Calu3 (cell line): ENCODE data around the gene ADGRD1. TPM values are rescaled to one million over a fixed set of nuclear protein-coding genes. Genes with fewer than 3 reads are reported as not detected.

Experiments used
- BruUV-seq: library from RNA; stranded (reverse); fragments of 400-500 nt; replicated peaks from 2 replicates; lab custom pipeline; 2021; lab: Mats Ljungman, UMichigan
- CTCF ChIA-PET: fragments of 300-600 bp; sonication (Branson Sonifier 250); formaldehyde crosslinking; loops from one replicate; lab custom pipeline; 2022; ENCODE audit warnings: antibody characterized with exemption; lab: Charles Lee
- DNase-seq: peaks from one replicate; pipeline ENCODE4 v3.0.0; 2022
- H3K27ac Mint-ChIP-seq: one replicate; pipeline ENCODE4 v1.8.0; 2022; ENCODE audit warnings: mixed read lengths; ENCODE audit not compliant: unreplicated experiment
- H3K27me3 Mint-ChIP-seq: one replicate; pipeline ENCODE4 v1.8.0; 2022; ENCODE audit warnings: mixed read lengths; ENCODE audit not compliant: unreplicated experiment
- H3K36me3 Mint-ChIP-seq: one replicate; pipeline ENCODE4 v1.8.0; 2022; ENCODE audit warnings: mild to moderate bottlenecking, moderate library complexity, mixed read lengths; ENCODE audit not compliant: insufficient read depth, unreplicated experiment
- H3K4me1 Mint-ChIP-seq: one replicate; pipeline ENCODE4 v1.8.0; 2022; ENCODE audit warnings: mild to moderate bottlenecking, low read depth, mixed read lengths; ENCODE audit not compliant: unreplicated experiment
- H3K4me3 Mint-ChIP-seq: one replicate; pipeline ENCODE4 v1.8.0; 2022; ENCODE audit warnings: mild to moderate bottlenecking, low read depth, moderate library complexity, mixed read lengths; ENCODE audit not compliant: unreplicated experiment
- H3K9me3 Mint-ChIP-seq: one replicate; pipeline ENCODE4 v1.8.0; 2022; ENCODE audit warnings: low read depth, mixed read lengths; ENCODE audit not compliant: unreplicated experiment
- intact Hi-C: fragments of 100-400 bp; cut with micrococcal nuclease; formaldehyde crosslinking; loops from one replicate; pipeline ENCODE4 v1.10.0; 2022; ENCODE audit not compliant: unreplicated experiment
- total RNA-seq: library from RNA; stranded (reverse); gene quantifications from 2 replicates; pipeline ENCODE4 v1.2.3, GENCODE V29; 2022
- TF ChIP-seq, protein P1 (sequence below): fragments of 200-600 bp; IDR thresholded peaks from one replicate; pipeline ENCODE4 v1.8.0; 2022; ENCODE audit warnings: antibody characterized with exemption; ENCODE audit not compliant: unreplicated experiment

Gene ADGRD1
- total RNA-seq, 1 experiment from 2014 or later: not detected

DNA sequence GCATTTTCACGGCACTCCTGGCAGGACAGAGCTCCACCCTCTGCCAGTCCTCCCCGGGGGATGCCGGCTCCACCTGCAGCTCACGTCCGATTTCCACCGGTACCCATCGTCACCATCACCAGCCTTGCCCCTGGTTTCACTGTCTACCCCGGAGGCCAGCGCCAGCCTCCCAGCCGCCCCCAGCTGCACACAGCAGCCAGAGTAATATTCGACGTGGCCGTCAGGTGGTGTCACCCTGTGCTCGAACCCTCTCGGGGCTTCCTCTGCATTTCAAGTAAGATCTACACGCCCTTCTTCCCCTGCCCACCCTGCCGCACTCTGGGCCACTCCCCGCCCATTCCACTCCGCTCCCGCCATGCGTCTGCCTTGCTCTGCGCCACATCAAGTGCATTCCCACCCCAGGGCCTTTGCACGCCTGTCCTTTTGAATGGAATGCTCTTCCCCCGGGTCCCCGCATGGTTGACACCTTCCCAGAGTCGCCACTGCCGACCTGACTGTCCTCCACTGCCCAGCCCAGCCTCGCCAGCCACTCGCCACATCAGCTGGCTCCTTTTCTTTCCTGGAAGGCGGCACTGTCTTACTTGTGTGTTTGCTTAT lies 80.3 kb downstream of the ADGRD1 start:
- Mint-ChIP-seq H3K27me3 (peaks cover 43% of the 10 kb centered on the region), H3K9me3 (peaks cover 19% of the 10 kb centered on the region), H3K4me1 (no peaks in the 10 kb centered on the region), H3K4me3 (no peak overlapping the region), H3K36me3 (peaks cover 5% of the 10 kb centered on the region), H3K27ac (no peak overlapping the region)
- CTCF ChIA-PET: interaction anchor here (0.5 kb wide), 1 partner anchor 14 kb away, joined by 10 read pairs; no protein-coding TSS in a partner anchor
- TF ChIP-seq, protein P1, sequence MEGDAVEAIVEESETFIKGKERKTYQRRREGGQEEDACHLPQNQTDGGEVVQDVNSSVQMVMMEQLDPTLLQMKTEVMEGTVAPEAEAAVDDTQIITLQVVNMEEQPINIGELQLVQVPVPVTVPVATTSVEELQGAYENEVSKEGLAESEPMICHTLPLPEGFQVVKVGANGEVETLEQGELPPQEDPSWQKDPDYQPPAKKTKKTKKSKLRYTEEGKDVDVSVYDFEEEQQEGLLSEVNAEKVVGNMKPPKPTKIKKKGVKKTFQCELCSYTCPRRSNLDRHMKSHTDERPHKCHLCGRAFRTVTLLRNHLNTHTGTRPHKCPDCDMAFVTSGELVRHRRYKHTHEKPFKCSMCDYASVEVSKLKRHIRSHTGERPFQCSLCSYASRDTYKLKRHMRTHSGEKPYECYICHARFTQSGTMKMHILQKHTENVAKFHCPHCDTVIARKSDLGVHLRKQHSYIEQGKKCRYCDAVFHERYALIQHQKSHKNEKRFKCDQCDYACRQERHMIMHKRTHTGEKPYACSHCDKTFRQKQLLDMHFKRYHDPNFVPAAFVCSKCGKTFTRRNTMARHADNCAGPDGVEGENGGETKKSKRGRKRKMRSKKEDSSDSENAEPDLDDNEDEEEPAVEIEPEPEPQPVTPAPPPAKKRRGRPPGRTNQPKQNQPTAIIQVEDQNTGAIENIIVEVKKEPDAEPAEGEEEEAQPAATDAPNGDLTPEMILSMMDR: no peak
- DNase-seq: no peak
- intact Hi-C loops: no loop called here
- no TSS peak for BruUV-seq

DNA sequence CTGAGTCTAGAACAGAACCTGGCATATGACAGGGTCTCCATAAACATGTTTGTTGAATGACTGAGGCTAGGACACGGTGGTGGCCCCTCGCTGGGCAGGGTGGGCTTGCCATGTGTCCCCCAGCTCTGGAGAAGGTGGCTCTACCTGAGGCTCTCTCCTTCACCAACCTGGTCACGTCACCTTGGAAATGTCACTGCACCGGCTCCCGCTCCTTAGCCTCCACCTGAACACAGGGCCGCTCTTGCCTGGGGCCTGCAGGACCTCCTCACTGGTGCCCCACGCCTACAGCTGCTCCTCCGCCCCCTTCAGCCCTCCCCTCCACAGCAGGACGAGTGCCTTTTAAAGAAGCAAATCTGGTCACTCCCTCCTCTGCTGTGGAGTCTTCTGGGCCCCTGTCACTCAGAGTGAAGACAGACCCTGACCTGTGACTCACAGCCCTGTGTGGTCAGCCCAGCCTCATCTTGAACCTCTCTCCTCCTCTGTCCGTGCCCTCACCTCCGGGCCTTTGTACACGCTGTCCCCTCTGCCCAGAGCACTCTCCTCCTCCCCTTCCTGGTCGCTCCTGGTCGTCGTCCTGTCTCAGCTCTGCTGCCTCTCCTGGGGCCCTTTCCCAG lies 81.0 kb downstream of the ADGRD1 start:
- Mint-ChIP-seq H3K27me3 (peaks cover 43% of the 10 kb centered on the region), H3K4me1 (no peaks in the 10 kb centered on the region), H3K9me3 (peaks cover 19% of the 10 kb centered on the region), H3K27ac (no peak overlapping the region), H3K36me3 (peaks cover 5% of the 10 kb centered on the region), H3K4me3 (no peak overlapping the region)
- no peak for DNase-seq
- intact Hi-C loops: no loop called here
- CTCF ChIA-PET: no interaction called here
- TF ChIP-seq, protein P1: no peak
- no TSS peak for BruUV-seq

- Mint-ChIP-seq H3K27me3 (peaks cover 43% of the 10 kb centered on the region), H3K9me3 (peaks cover 19% of the 10 kb centered on the region), H3K36me3 (peaks cover 5% of the 10 kb centered on the region), H3K27ac (no peak overlapping the region), H3K4me3 (no peak overlapping the region), H3K4me1 (no peaks in the 10 kb centered on the region)
- TF ChIP-seq, protein P1: no peak
- intact Hi-C loops: no loop called here
- CTCF ChIA-PET: no interaction called here
- no peak for DNase-seq
- BruUV-seq: no TSS peak
Measured at GRCh38 chr12:131035245-131035681, 81.6 kb downstream of the ADGRD1 start.

DNA sequence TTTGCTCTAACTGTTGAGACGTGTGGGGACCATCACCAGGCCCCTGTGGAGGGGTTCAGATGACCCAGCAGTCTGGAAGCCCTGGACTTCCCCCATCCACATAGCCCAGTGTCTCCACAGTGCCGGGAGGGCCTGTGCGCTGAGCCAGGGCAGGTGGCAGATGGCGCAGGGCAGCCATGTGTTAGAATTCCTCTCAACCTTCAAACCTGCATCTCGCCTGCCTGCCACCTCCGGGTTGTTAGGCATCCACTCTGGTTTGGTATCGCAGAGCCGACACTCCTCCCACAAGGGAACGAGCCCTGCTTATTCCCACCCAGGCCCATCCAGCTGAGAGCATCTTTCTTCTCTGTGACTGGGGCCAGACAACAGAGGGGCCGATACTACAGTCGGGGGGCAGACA lies 84.5 kb downstream of the ADGRD1 start:
- Mint-ChIP-seq H3K27me3 (peaks cover 52% of the 10 kb centered on the region), H3K36me3 (peaks cover 5% of the 10 kb centered on the region), H3K9me3 (peaks cover 19% of the 10 kb centered on the region), H3K27ac (no peak overlapping the region), H3K4me3 (no peak overlapping the region), H3K4me1 (no peaks in the 10 kb centered on the region)
- TF ChIP-seq, protein P1: no peak
- CTCF ChIA-PET: no interaction called here
- BruUV-seq: no TSS peak
- no peak for DNase-seq
- intact Hi-C loops: no loop called here
